HG02973 (cell line): Measurements from ENCODE around the gene ARAP3.

ENCODE experiments used
- ATAC-seq: cut with Tn5 transposase; IDR thresholded peaks from one replicate; pipeline ENCODE4 v1.9.1; 2021; ENCODE audit warnings: moderate library complexity; ENCODE audit not compliant: unreplicated experiment

The ARAP3 gene

DNA sequence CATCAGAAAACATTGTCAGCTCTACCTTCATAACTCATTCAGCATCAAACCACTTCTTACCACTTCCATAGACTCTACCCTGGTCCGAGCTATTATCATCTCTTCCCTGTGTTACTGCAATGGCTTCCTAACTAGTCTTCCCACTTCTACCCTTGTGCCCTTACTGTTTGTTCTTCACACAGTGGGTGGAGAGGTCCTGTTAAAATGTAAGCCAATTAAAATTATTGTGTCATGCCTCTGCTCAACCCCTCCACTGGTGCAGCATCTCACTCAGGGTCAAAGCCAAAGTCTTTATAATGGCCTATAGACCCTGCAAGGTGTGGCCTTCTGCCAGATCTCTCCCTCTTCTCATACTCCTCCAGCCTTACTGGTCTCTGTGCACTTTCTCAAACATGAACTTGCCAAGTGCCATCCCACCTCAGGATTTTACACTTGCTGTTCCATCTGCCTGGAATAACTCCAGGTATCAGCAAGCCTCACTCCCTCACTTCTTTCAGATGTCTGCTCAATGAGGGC lies 22.8 kb upstream of the ARAP3 start:
- ATAC-seq: no peak

DNA sequence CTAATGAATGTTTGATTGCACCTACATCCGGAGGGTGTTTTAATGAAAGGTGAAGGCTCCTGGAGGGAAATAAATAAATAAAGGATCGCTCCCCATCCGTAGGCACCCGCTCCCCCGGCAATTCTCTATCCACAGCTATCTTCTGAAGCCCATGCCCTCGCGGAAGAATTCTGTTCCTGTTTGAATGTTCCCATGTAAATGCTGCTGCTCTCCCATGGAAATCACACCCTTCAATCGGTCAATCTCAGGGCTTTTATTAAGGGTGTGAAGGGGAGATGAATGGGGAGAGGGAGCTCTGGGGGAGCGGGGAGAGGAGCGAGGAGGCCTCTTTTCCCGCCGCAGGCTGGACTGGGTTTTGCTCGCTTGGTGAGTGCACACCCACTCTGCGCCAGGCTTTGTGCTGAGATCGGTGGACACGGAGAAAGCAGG lies 21.1 kb upstream of the ARAP3 start:
- no peak for ATAC-seq

DNA sequence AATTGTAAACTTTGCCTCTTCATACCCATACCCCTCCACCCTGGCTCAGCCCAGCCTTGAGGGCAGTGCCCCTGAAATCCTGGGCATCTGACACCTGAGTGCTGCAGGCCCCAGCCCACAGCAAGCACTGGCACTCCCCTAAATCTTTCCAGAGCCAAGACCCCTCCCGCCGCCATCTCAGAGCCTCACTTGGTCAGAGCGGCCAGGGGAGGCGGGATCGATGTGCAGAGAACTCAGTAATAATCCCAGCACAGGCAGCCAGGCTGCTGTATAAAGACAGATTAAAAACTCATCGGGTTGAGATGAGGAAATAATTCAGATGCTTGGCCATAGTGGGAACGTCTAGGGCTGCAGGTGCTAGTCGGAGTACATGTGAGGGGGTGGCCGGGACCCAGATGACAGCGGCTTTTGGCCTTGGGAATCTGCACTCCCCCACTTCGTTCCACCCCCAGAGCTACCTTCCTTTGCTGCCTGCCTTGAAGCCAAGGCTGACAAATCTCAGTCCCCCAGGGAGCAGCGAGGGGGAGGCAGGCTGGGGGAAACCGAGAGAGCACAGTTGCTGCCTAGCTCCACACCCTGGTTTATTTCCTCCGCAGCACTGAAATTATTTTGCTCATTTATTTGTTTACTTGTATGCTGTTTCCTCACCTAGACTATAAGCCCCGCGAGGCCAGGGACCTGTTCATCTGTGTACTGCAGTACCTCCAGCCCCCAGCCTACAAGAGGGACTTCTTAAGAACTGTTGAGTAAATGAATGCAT lies 19.5 kb upstream of the ARAP3 start:
- peak; percentile 41 for ATAC-seq

DNA sequence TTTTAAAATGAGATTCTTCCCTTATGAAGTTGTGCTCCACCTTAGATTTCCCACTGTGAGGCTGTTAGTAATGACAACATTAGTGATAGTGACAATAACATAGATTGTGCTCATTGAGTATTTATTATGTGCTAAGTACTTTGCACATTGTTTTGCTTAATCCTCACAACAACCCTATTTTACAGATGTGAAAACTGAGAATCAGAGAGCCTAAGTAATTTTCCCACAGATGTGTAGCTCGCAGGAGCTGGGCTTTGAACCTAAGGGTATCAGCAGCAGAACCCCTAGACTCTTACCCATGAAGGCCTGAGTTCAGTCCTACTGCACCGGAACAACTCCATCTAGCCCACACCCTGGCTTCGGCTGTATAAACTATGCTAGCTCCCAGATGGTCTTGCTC lies 15.6 kb upstream of the ARAP3 start:
- no peak for ATAC-seq

DNA sequence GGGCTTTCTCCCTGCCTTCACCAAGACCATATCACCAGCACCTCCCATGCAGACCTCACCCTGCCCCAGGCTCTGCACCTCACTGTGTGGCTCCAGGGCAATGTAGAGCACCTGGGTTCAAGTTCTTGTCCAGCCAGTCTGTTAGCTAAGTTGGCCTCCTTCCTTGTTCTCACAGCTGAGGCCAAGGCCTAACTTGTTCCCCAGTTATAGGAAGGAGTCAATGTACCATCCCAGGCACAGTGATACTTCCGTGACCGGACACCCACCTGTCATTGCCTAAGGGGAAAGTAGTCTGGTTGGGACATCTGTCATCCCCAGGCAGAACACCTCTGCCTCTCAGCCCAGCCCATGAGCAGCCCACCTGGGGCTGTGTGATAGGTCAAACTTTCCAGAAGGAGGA lies 14.4 kb upstream of the ARAP3 start:
- no peak for ATAC-seq

DNA sequence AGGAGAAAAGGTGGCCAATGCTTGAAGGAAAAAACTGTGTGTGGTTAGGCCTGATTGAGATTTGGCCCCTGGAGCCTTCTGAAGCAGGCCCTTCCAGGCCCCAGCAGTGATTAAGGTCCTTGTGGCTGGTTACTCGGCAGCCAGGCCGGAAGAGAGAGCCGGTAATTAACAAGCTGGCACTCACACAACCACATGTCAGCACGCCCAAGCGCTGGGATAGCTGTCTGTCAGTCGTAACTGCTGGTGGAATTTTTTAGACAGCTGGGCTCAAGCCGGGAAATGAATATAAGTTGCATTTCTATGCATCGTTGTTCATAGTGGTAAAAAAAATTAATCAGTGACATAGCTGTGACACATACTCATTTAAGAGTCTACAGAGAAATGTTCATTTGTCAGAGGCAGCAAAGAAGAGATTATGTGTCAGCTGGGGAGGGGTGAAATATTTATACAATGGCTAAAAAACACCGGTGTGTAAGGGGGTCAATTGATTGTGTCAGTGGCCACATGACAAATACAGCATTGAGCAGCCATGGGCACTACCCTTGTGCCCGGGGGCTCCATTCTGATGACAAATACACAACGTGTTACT lies 13.7 kb upstream of the ARAP3 start:
- no peak for ATAC-seq

DNA sequence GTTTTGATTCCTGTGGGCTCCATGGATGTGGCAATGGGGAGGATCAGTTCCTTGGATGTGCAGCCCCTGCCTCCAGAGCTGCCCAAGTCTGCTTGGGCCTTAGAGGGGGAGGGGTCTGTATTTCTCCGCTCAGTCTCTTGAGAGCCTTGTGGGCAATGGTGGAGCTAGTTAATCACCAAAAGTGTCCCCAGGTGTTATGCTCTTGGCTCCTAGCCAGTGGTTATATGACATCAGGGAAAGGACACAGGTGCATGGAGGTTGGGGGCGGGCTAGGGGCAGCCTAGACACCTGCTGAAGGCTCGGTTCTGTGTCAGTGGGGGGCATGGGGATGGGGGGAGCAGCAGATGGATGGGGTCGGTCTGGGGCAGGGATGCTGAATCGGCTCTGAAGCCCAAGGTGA lies 12.4 kb upstream of the ARAP3 start:
- no peak for ATAC-seq

DNA sequence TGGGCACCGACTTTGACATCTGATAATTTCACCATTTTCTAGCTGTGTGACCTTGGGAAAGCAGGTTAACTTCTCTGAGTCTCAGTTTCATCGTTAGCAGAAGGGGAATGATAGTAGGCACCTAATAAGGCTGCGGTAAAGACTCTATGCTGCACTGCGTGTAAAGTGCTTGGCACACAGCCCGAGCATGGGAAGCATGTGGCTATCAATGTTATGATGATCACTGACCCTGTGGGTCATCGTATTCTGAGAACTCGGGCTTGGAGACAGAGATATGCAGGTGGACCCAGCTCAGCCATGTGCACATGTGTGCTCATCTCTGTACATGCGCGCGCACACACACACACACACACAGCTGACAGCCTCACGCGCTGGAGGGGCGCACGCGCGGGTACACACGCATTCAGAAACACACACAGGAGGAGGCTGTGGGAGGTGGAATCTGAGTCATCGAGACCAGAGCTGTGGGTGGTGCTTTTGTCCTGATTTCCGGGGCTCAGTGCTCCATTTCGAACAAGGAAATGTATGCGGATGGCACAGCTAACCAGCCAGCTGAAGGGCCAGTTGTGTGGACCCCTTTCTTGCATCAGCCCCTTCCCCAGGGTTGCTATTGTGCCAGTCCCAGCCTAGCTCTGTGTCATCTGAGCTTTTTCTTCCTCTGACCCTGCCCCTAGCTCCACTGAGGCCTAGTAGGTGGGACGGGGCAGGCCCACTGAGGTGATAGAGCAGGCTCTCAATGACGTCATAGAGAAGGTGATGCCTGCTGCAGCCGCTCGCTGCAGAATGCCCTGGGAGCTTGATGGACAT lies 11.1 kb upstream of the ARAP3 start:
- ATAC-seq: no peak

DNA sequence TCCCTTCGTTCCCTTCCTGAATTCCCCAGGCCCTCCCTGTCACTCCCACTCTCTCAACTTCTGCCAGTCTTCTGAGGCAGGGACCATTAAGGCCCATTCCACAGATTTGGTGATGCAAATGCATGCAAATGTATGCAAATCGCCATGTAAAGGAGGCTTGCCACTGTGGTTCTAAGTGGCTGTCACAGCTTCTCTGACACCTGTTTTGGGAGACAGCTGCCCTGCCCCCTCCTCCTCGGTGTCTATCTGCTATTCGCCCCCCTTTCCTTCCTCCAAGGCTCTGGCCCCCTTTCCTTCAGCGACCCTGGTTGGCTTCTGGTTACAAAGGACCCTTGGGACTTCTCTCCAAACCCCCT lies 10.5 kb upstream of the ARAP3 start:
- ATAC-seq: no peak

DNA sequence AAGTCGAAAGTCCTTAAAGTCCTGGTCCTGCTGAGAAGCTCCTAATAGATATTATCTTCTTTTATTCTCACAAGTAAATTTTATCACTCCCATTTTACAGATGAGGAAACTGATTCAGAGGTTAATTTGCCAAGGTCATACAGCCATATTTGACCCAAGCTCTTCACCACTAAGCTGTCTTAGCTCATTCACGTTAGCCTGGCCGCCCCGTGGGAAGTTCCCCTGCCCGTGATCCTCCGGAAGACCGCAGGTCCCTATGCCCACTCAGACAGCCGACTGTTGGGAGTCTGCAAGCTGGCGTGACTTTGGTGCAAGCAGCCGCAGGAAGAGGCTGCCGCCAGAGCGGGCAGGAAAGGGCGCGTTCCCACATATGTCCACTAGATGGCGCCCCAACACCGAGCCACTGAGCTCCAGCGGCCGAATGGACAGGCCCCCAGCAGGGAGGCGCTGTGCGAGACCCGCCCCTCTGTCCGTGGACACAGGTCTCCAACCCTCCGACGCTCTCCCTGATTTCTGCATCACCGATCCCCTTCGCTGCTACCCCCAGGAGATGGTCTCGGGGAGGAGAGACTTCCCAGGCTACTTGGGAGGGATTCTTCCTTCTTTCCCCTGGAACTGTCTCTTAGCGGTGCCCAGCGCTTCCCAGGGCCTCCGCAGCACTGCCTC lies 10.0 kb upstream of the ARAP3 start:
- ATAC-seq: peak; percentile 78

DNA sequence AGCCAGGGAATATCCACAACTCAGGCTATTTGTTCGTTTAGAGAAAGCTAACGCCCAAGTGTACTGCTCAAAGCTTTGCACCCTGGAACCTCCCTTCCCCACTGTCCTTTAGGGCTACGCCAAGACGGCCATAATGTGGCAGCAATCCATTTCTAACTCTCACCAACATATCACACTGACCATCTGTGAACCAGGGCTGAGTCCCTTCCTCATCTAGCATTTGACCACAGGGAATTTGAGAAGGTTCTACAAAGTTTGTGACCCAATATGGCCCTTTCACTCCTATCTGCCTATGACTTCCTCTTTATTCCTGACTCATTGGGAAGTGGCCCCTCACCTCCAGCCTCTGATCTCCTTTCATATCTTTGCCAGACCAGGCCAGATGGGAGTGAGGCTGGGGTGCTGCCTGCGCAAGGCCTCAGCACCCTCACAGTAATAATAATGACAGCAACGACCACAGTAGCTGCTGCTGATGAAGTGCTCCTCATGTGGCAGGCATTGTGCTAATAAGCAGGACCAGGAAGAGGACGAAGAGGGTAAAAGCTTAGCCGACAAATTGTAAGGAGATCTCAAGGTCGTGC lies 9.3 kb upstream of the ARAP3 start:
- no peak for ATAC-seq

DNA sequence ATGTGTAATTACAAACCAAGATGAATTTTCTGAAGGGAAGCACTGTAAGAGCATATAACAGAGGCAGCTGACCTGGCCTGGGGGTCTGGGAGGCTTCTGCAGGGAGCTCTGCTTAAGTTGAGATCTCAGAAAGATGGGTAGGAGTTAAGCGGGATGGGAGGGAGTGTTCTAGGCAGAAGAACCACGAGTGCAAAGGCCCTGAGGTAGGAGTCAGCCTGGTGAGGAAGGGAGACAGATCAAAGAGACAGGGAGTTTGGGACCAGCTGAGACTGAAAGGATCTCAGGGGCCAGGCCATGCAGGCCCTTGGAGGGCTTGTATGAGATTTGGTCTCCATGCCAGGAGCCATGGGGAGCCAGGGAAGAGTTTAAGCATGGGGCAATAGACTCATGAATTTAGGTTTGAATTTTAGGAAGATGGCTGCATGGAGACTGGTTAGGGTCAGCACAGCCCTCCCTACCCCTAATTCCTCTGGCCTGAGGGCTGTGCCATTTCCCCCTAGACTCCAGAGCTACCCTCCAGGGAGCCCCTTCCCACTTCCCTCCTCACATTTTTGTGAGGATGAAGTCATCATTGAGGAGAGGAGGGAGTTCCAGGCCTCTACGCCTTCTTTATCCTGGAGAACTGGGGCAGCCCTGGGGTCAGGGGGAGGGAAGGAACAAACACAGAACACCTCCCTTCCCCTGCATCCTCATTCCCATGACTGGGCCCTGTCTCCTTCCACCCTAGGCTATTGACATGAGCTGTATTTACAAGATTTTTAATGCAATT lies 4.8 kb upstream of the ARAP3 start:
- ATAC-seq: no peak

DNA sequence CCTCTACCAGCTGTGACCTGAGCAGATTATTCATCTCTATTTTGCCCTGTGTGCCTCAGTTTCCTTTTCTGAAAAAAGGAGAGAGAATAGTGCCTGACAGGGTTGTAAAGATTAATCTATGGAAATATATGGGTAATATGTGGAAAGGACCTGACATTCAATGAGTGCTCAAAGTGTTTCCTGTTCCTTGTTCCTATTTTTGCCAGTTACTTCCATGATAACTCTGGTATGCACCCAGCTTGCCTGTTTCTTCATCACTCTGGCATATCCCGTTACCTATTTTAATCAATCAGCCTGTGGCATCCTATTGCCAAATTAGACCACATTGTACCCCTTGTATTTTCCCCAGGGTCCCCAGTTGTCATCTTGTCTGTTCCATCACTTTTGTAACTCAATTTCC lies 3.6 kb upstream of the ARAP3 start:
- ATAC-seq: no peak

DNA sequence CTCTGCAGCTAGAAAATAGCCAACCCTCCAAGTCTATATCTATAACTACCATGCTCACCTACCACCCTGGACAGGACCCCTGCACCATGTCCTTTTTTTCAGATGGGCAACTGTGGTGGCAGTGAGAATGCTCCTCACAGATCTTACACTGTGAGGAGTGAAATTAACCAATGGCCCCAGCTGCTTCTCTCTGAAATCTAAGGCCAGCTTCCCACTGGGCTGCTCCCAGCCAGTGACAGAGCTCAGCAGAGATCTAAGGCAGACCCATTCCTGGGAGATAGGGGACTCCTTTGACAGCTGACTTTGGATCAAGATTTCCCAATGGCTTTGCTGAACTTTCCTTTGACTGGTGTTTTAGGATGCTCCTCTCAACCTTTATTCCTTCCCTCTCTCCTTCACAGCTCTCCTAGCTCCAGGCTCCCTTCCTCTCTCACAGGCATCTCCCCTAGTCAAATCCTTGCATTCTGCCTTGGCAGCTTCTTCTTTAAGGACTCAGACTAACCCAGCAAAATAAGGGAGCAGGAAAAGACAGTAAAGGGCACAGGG lies 1.6 kb upstream of the ARAP3 start:
- no peak for ATAC-seq

DNA sequence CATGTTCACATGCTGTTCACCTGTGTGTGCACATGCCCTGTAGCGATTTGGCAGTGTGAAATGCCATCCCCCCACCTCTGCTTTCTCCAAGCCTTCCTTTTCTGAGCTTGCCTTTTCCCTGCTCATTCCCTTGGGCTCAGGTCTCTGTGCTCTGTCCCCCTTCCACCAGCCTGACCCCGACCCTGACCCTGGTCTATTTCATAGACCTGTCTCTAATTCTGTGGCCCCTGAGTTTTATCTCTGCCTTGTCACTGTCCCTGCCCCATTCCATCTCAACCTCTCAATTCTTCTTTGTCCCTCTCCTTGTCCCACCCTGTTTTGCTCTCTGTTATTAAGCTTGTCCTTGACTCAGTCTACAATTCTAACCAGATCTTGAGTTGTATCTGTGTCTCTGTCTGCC lies 735 bp downstream of the ARAP3 start:
- ATAC-seq: no peak

DNA sequence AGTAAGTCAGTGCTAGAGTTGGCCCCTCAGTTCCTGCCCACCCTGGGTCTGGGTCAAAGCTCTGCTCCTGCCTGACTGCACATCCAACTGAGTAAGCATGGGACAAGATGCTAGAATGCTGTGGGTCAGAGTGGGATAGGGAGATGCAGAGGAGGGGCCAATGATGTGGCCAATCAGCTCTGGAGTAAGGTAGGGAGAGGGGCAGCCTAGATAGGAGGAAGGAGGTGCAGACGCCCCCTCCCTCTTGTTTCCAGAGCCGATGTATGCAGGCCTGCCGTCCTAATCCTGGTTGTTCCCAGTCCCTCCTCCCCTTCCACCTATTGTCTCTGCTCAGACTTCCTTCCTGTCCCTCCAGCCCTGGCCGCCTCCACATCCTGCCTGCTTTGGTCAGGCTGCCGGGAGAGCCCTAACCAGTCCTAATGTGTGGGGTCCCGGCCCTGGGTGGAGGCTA lies 1.3 kb downstream of the ARAP3 start:
- ATAC-seq: no peak

DNA sequence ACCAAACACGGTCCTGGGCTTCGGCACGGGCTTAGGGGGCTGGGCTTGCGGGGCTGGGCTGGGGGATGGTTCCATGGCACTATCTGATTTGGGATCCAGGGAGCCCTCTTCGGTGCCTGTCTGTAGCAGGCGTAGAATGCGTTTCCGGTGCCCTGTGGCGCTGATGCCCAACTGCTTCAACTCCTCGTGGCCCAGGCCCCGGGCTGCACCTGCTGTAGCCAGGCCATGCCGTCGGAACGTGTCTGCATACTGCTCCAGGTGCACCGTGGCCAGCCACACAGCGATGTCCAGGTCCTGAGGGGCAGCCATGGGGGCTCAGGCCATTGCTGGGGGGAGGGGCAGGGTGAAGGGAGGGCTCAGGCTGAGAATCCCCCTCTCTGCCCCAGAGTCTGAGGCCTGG lies 1.9 kb downstream of the ARAP3 start:
- no peak for ATAC-seq

DNA sequence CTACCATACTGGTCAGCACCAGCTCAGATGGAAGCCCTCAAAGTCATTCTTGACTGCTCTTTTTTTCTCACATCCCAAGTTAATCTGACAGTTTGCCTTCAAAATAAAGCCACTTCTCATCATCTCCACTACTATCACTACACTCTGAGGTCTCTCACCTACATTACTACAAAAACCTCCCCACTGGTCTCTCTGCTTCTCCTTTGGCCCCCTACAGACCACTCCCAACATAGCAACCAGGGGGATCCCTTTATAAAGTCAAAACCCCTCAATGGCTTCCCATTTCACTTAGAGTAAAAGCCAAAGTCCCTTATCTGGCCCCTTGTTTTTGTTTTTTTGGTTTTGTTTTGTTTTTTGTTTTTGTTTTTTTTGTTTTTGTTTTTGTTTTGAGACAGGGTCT lies 4.6 kb downstream of the ARAP3 start:
- ATAC-seq: no peak

DNA sequence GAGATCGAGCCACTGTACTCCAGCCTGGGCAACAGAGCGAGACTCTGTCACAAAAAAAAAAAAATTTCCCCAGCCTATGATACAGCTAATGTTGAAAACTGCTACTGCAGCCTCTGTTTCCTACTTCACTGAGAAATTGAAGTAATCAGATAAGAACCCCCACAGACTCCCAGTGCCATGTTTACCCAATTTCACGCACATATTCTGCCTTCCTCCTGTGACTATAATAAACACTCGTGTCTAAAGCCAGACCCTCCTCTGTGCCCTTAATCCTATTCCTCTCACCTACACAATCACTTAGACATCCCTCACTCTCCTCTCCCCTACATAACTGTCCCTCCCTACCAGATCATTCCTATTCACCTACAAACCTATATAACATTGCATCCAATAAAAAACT lies 6.4 kb downstream of the ARAP3 start:
- no peak for ATAC-seq

DNA sequence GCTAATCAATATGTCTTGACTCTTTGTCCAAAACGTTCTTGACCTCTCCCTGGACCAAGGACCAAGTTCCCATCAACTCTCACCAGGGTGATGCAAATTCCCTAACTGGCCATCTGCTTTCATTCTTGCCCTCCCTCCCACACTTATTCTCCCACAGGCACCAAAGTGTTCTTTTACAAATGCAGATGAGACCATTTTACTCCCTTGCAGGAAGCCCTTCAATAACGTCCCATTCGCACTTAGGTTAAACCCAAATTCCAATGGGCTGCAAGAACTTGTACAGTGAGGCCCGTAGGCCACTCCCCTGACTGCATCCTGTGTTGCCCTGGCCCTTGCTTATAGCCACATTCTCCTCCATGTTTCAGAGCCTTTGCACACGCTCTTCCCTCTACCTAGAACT lies 7.3 kb downstream of the ARAP3 start:
- ATAC-seq: no peak
